Astrocyte of the spinal cord (primary cell): ENCODE measurements around the gene NMNAT3.

ENCODE experiments used
- DNase-seq: peaks from one replicate; pipeline ENCODE4 v3.0.0; 2011; ENCODE audit warnings: low read depth, low spot score
- H3K4me3 ChIP-seq: 2 replicates; pipeline ENCODE4 v1.5.1; 2011; ENCODE audit warnings: low read depth, mild to moderate bottlenecking, low read length, moderate library complexity
- in situ Hi-C: cut with HindIII; loops from 2 replicates; pipeline ENCODE4 v1.10.0; 2017; ENCODE audit warnings: low sequenced_read_pairs
- TF ChIP-seq, protein P1 (sequence below): IDR thresholded peaks from 2 replicates; pipeline ENCODE4 v1.5.1; 2012; ENCODE audit warnings: low read depth, mild to moderate bottlenecking, low read length, inconsistent platforms

Gene NMNAT3

DNA sequence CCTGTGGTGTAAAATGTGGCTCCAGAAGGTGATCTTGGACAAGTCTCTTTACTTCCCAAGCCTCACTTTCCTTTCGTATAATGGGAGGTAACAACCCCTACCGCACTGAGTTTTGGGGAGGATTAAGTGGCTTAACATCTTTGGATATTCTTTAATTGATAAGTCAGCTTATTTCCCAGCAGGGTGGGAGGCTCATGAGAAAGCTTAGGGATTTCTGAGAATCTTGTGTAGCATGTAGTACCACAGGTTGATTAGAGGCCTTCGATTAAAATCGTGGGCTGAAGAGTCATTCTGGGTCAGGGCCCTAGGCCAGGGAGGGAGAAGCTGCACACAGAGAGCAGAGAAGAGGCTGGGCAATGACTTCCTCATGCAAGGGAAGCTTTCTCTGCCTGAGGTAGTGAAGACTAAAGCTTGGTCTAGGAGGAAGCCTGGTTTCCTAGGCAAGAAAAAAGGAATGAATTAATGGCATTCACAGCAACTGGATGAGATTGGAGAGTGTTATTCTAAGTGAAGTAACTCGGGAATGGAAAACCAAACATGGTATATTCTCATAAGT lies 1.5 kb upstream of the NMNAT3 start:
- in situ Hi-C loops = no loop called here
- TF ChIP-seq, protein P1, sequence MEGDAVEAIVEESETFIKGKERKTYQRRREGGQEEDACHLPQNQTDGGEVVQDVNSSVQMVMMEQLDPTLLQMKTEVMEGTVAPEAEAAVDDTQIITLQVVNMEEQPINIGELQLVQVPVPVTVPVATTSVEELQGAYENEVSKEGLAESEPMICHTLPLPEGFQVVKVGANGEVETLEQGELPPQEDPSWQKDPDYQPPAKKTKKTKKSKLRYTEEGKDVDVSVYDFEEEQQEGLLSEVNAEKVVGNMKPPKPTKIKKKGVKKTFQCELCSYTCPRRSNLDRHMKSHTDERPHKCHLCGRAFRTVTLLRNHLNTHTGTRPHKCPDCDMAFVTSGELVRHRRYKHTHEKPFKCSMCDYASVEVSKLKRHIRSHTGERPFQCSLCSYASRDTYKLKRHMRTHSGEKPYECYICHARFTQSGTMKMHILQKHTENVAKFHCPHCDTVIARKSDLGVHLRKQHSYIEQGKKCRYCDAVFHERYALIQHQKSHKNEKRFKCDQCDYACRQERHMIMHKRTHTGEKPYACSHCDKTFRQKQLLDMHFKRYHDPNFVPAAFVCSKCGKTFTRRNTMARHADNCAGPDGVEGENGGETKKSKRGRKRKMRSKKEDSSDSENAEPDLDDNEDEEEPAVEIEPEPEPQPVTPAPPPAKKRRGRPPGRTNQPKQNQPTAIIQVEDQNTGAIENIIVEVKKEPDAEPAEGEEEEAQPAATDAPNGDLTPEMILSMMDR = no peak
- no peak for DNase-seq
- no peak overlapping the region for H3K4me3 ChIP-seq

DNA sequence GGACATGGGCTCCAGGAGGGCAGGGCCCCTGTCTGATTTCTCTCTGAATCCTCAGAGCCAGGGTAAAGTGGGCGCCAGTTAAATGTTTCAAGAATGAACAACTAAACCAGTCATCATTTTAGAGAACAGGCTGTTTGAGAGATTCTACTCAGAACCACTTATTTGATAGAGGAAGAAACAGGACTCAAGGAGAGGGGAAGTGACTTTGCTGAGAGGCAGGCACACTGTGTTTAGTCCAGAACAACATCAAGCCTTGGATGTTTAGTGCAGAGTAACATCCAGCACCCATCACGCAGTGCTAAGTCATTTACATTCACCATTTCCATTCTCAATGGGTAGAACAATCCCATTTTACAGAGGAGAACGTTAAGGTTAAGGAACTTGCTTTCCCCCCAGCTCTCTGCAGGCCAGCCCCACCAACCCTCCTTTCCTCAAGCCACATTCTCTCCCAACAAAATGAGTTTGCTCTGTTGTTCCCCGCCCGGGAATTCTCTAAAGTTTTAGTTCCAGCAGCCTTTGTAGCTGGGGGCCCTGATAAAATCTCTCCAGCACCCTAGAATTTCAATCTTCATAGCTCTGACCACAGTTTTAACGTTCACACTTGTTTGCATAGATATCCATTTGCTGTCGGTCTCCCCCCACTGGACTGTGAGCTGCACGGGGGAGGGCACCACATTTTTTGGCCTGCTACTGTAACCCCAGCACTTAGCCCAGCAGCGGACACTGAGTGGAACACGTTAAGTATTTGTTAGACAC lies 962 bp downstream of the NMNAT3 start:
- DNase-seq = no peak
- TF ChIP-seq, protein P1 = no peak
- no peak overlapping the region for H3K4me3 ChIP-seq

DNA sequence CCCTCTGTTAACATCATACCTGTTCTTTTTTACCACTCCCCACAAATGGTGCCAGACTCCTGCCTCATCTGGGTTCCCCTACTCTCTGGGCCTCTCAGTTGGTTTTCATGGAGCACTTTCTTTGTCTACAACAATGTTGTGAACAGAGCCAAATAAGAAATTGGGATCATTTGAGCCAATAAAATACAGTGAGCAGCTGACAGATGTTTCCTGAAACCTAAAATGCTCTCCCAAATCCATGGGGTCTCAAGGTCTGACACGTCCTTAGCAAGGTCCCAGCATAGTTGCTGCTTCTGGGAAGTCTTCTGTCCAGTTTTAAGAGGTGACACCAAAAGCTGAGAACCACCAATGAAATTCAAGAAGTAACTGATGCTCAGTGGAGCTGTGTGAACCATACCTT lies 1.7 kb downstream of the NMNAT3 start:
- TF ChIP-seq, protein P1 = no peak
- in situ Hi-C loops = no loop called here
- DNase-seq = no peak
- H3K4me3 ChIP-seq = no peak overlapping the region

More for the DNA sequence above, 962 bp downstream of the NMNAT3 start:
- in situ Hi-C loops = no loop called here

DNA sequence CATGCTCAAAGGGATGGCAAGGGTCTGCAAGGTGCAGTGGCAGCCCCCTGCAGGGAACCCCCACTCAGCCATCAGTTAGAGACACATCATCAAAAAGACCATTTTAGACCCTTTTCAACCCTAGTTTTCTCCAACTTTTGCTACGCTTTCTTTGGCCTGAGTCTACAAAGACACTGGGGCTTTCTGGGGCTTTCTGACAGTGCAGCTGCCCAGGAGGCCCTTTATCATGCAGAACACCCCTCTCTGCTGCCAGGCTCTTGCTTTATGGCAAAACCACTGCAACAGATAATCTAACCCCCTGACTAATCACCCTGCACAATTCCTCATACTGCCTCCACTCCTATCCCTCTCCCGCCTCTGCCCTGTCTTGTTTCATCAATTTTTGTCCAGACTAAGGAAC lies 2.4 kb downstream of the NMNAT3 start:
- no peak overlapping the region for H3K4me3 ChIP-seq
- TF ChIP-seq, protein P1 = no peak
- DNase-seq = no peak
- in situ Hi-C loops = no loop called here

DNA sequence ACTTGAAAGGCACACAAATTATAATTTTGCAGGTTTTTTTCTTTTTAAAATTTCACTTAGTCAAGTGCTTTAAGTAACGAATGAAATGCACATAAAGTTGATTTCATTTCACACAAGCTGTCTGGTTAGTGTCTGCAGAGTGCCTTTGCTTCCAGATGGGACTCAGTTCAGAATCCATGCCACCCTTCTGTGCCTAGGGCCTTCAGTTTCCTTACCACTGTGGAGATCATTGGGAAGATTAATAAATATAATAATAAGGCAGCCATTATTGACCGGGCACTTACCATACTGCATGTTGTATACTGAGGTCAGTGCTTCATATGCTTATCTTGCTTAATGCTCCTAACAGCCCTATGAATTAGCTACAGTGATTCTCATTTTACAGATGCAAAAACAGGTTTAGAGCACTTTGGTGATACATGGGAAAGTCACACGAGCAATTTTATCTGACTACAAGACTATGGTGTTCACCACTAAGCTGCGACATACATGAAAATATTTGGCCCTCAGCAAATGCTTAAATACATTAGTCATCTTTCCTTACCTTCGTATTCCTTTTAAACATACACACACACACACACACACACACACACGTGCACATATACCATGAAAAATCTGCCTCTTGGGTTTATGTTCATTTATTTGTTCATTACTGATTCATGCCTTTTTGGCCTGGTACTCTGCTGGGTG lies 3.1 kb downstream of the NMNAT3 start:
- no peak overlapping the region for H3K4me3 ChIP-seq
- in situ Hi-C loops = no loop called here
- TF ChIP-seq, protein P1 = no peak
- no peak for DNase-seq

DNA sequence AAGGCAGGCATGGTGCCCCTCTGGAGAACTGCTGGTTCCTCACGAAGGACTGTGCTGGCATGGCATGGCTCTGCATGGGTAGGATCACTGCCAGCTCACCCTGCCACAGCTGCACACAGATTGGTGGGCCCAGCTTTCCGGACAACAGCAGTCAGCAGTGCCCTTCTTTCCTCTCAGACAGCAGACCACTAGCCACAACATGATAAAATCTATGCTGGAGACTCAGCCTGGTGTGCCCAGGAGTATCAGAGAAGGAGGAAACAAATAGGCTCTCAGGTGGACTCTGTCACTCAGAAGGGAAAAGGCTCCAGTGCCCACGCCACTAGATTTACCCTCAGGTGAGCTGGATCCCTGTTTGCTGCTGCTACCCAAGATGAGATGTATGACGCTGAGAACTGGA lies 4.9 kb downstream of the NMNAT3 start:
- H3K4me3 ChIP-seq = no peak overlapping the region

More for the DNA sequence above, 4.9 kb downstream of the NMNAT3 start:
- TF ChIP-seq, protein P1 = no peak
- in situ Hi-C loops = no loop called here
- DNase-seq = no peak
